ENCODE results near the gene NDUFA12.

The NDUFA12 gene

DNA sequence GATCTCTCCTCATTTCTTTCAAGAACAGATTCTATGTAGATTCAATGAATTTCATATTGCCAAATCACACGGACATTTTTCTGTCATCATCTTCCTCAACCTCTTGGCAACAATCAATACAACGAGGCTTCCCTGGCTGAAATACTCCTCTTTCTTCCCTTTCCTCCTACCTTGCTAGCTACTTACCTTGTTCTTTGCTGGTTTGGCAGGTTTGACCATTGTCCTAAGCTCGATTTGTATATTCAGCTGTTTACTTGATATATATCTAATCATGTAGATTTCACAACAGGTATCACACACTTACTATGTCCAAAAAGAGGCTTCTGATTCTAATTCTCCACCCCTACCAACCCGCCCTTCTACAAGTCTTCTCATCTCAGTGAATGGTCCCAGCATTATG is 23.6 kb downstream of the NDUFA12 start:
- no peak for DNase-seq

DNA sequence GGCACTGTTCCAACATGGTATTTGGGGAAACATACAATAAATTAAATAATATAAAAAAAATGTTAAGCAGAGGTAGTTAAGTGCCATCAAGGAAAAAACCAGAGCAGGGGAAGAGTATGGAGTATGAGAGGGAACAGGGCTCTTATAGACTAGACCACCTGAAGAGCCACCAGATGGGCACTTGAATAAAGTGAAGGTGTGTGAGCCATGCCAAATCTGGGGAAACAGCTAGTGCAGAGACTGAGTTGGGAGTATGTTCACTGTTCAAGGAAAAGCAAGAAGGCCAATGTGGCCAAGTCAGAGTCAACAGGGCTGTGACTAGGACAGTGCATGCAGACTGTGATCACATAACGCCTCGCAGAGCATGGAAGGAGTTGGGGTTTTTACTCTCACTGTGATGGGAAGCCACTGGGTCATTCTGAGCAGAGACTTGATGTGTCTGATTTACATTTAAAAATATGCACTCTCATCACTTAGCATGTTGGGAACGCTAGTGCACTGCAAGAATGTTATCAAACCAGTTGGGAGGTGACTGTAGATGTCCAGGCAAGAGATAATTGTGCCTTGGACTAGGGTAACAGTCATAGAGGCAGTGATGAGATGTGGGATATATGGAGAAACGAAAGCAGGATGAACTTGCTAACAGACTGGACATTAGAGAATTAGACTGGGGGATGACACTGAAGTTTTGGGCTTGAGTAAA is 25.6 kb downstream of the NDUFA12 start:
- no peak for DNase-seq

DNA sequence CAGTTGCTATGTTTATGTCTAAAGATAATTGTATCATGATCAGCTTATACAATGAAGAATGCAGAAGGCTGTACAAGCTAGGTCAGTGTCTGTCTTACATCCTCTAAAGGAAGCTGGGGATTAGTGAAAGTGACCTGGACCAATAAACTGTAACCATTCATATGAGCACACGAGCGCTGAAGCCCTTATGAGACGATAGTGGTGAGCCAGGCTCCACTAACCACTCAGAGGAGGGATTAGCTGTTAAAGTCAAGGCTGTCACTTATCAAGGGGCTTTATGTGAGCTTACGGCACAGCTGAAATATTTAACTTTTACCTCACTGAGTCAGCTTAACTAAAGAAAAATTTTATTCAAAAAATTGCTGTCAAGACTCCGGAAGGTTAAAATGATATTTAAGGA is 30.3 kb downstream of the NDUFA12 start:
- DNase-seq, result peak; percentile 19

DNA sequence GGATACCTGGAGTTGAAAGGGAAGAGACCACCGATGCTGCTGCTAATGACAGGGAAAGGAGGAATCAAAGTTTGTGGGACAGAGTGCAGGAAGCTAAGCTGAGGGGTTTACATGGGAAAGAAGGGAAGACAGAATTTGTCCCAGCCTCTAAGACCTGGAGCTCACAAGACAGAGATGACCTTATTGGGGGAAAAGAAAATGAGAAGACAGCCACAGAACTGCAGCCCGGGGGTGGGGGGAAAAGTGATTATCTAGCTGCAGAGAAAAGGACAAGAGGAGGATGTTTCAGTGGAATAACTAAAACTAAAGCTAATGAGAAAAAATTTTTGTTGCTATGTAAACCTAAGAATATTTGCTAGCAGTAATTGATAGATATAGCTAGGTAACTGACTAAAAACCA is 30.7 kb downstream of the NDUFA12 start:
- DNase-seq, result no peak

DNA sequence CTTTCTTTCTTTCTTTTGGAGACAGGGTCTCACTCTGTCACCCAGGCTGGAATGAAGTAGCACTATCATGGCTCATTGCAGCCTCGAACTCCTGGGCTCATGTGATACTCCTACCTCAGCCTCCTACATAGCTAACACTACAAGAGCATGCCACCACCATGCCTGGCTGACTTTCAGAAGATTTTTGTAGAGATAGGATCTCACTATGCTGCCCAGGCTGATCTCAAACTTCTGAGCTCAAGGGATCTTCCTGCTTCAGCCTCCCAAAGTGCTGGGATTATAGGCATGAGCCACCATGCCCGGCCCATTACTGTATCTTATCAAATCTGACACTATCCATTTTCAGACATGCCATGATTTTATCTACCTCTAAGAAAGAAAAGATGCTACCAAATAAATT is 31.6 kb downstream of the NDUFA12 start:
- DNase-seq, result no peak

DNA sequence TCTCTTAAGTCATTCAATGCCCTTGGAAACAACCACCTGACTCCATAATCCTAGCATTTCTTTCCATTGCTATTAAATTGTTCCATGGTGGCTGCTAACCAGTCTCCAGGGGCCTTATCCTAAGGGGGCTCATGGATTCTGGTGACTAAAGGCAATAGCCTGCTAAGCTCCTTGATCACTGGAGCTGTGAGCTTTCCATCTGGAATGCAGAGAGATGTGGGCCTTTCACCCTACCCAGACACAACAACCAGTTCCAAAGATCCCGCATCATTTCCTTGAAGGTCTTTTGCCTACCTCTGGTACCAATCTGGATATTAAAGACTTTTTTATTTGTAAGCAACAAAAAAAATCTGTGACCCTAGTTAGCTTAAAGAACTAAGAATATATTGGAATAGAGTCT is 32.9 kb downstream of the NDUFA12 start:
- no peak for DNase-seq

DNA sequence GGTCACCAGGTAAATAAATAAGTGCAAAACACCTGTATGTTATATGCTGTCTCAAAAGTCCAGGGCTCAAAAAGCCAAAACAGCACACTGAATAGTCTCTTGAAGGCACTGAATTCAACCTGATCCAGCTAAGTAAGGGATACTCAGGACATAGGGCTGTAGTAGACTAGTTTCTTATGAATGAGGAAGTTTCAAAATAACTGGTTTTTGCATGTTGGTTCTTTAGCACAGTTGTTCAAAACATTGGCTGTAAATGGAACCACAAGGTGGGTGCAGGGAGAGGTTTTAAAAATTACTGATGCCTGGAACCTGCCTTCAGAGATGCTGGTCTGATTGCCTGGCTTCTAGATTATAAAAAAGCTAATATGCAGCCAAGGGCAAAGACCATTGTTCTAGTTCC is 34.1 kb downstream of the NDUFA12 start:
- DNase-seq, result no peak

DNA sequence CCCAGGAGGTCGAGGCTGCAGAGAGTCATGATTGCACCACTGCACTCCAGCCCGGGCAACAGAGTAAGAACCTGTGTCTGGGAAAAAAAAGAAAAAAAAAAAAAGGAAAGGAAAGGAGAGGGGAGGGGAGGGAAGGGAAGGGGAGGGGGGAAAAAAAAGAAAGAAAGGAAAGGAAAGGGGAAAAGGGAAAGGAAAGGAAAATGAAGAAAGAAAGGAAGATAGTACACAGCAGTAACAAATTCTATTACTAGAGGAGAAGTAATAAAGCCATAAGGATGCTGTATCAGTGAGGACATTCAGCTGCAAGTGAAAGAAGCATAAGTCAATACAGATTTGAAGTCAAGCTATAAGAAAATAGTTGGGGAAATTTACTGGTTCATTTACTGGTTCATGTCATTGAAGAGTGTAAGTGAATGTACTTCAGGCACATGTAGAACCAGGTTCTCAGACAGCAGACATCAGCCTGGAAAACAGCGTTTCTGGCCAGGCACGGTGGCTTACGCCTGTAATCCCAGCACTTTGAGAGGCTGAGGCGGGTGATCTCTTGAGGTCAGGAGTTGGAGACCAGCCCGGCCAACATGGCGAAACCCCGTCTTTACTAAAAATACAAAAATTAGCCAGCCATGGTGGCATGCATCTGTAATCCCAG is 37.4 kb downstream of the NDUFA12 start:
- DNase-seq, result no peak

DNA sequence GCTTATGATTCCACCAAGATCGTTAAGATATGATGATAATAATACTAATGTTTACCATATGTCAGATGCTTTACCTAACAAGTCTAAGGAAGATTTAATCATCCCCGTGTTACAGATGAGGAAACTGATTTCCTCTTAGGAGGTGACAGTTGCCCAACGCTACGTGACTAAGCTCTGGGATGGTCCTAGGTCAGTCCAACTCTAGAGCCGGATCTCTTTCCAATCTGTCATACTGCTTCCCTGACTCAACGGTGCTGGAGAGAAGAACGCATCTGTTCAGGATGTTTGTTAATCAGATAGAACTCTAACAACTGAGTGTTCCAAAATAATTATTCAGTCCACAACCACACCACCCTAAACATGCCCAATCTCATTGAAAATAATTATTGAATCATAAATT is 39.8 kb downstream of the NDUFA12 start:
- no peak for DNase-seq

DNA sequence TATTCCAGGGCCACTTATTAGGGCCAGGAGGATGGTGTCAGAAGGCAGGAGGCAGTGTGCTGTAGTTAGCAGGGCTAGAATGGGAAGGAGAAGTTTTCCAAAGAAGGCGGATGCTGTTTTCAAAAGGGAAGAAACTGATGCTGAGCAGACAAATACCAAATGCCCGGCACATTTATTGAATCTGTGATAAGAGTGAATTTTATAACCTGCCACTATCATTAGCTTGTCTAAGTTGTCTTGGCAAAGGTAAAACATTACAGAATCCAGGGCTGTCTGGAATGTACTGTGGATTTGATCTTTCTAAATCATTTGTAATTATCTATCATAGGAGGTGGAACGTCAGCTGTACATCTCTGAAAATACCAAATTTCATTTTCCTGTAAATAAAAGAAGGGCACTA is 40.8 kb downstream of the NDUFA12 start:
- no peak for DNase-seq

DNA sequence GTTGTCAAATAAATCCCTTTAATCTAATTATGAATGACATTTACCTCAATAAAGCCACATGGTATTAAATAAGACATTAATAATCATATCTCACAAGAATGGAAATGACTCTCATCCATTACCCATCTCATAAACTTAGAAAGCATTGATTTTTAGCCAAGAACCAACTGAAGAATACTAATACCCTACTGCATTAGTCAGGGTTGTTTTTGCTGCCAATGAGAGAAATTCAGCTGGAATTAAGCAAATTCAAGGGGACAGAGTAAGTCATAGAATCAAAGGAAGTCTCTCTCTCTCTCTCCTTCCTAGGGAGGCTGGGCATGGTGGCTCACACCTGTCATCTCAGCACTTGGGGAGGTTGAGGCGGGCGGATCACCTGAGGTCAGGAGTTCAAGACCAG is 41.6 kb downstream of the NDUFA12 start:
- no peak for DNase-seq

DNA sequence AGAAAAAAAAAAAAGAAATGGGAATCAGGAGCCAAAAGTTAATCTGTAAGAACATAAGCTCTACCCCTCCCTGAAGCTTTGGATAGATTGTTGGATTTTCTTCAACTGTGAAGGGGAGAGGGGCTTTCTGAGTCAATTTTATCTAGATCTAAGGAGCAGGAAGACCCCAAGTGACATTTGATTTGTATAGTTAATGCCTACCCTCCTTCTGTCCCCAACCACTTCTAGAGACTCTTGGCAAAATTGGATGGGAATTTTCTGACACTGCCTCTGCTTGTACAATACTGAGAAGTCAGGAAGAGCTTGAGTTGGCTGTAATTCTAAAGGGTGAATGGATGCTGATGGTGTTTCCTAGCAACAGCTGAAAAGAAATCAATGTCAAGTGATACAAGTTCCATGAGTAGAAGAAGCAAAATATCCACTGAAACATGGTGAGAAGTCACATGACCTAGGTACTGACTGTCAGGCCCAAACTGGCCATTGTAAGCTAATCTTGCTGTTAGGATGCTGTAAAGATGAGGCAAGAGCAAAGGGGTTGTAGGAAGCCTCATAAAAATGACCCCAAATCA is 42.2 kb downstream of the NDUFA12 start:
- no peak for DNase-seq

DNA sequence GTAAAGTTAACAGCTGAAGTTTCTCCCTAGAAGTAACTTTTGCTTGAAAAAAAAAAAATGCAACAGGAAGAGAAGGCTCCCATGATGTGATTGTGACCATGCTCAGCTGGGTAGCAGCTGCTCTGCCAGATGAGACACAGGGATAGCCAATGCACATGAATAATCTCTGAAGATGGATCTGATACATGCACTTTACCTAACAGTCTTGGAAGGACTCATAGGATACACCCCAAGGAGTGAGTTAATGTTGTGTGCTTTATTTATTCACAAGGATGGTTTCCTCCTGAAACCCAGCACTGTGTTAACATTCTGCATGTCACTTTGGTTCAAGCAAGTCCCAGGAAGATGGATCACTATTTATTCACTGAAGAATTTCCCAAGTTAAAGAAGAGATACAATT is 46.5 kb downstream of the NDUFA12 start:
- no peak for DNase-seq

DNA sequence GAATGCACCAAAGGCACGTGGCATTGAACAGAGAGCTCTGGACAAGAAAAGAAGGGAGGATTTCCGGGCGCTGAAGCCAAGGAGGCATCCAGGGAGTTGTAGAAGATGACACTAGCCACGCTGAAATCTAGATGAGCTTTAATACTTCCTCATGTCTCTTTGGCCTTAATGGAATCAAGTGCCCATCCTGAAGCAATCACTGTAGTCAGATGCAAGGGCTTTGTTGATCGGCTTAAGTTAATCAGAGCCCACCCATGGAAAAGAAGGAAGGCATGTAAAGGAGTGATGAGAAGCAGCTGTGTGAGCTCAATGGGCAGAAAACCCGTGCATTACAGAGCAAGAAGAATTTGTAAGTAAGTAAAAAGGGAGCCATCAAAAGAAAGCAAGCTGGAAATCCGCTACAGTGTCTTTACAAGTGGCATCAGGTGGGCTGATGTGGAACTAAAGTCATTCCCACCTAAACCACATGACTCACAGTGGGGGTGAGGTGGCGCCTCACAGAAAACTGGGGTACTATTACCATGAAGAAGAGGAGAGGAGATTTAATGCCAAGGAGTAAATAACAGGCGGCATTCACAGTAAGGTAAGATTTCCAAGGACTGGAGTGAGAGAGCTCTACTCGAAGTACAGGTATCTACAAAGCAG is 48.4 kb downstream of the NDUFA12 start:
- DNase-seq, result no peak

DNA sequence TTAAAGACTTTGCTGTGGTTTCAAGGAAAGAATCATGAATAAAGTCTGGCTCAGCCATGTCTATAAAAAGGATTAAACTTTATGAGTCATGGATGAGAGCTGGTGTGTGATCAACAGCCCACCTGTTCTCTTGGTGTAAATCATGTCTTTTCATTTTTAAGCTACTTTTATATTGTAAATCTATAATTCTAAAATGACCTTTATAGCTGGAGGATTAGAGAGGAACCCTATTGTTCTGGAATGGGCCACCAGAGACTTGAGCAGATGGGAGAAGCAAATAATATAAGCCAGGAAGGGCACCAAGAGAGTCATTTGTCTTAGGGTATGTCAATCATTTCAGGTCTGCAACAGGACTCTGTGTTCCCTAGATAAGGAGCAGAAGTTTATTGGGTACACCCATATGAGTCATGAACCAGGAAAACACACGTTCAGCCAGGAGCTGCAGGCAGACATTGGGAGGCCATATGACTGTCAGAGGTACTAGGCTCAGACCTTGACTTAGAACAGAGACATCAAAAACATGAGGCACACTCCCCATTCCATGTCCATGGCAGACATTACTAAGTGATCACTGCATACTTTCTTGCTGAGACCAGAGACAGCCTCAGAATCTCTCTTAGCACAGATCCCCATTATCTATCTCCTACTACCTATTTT is 49.3 kb downstream of the NDUFA12 start:
- no peak for DNase-seq

DNA sequence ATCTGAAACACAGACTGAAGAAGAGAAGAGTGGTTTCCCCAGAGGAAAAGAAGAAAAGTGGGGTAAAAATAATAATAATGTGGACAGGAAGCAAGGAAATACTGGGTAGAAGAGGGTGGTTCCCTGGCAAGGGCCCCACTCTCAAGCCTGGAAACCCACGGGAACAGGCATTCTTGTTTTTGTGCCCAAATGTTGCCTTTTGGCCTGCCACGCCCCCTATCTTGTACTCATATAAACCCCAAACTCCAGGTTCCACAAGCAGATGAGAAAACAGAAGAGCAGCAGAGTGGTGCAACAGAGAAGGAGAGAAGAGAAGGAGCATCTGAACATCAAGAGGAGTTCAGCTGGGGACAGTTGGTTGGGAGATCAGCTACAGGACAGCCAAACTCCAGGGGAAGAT is 51.2 kb downstream of the NDUFA12 start:
- DNase-seq, result no peak

DNA sequence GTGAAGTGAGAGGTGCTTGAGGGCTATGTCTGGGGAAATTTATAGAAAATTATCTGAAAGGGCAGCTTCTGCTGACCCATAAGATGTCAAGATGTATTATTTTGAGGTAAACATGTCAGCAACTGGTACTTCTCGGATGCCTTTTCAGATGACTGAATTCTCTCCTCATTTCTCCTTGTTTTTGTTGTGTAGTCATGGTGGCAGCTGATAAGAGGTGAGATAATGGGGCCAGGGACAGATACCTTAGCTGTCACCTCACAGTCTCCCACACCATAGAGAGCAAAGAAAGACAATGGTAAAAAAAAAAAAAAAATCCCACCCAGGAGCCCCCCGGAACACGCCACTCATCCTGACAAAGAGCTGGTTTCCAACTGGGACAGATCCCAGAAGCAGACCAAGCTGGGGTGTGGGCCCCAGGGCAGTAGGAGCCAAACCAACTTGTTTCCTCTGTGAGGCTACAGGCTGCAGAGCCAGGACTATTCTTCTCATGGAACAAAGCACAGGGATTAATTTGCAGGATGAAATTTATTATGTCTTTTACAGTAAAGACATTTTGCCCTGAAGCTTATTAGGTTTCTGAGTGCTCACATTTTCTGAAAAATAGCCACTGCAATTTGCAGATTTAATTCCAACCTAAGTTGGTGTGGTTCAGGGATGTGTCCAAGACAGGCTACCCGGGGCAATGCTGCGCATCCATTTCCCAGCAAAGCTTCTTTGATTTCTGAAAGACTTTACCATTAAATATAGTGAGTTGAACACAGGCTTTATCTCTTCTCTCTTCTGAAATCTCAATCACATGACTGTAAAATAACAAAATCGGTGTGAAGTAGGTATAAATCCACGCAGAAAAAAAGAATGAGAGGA is 52.2 kb downstream of the NDUFA12 start:
- DNase-seq, result no peak

DNA sequence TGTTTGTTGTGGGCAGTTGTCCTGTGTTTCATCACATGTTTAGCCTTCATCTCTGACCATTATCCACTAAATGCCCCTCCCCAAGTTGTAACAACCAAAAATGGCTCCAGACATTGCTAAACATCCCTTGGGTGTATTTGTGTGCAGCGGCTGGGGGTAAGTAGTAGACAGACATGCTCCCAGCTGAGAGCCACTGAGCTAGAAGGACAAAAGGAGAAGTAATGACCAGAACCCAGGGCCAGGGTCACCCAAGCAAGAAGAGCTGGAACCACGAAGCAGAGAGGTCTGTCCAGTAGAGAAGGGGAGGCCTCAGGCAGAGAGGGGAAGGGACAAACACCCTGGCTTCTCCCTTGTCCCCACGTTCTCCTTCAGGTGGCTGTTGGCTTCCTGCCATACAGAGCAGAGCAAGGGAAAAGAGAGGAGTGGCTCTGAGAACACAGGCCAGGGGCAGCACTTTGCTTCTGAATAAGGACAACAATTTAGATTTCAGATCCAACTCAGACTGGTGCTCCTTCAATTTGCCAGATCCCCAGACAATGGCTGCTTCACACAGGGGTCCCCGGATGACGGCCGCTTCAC is 55.2 kb downstream of the NDUFA12 start:
- DNase-seq, result no peak

DNA sequence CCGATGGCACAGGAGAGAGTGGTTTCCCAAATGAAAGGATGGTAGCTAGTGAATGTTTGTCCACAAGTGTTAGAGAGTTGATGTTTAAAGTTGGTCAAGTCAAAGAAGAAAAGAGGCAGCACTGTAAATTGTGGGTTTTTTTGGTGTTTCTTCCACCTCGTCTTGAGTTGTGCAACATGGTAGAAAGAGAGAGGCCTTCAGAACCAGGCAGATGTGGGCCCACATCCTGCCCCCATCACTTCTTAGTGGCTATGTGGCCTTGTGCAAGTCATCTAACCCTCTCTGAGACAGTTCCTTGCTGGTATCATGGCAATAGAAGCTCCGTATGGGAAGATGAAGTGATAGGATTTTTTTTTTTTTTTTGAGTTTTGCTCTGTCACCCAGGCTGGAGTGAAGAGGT is 60.8 kb downstream of the NDUFA12 start:
- no peak for DNase-seq

DNA sequence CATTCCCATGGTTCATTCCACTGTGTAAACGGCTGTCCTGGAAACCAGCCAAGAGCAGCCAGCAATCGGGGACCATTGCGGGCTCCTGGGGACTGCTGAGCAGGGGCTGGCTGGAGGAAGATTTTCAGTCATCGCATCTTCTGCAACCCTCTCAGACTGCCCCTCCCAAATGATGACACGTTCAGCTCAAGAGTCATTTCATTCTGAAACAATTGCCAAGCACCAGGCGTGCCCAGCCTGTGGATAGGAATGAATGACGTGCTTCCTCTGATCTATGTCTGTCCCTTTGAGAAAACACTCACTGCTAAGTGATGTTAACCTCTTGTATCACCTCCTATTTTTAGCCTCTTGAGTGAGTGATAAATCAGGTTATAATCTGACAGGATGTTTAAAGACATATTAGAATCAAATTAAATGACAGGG is 62.0 kb downstream of the NDUFA12 start:
- peak; percentile 91 for DNase-seq

DNA sequence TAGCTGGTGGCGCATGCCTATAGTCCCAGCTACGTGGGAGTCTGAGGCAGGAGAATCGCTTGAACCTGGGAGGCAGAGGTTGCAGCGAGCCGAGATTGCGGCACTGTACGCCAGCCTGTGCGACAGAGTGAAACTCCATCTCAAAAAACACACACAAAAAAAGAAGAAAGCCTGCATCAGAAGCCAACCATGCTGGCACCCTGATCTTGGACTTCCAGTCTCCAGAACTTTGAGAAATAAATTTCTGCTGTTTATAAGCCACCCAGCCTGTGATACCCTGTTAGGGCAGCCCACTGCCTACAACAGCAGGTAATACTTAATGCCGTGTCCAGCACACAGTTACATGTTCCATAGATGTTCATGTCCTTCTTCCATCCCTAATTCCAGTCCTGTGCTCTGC is 62.7 kb downstream of the NDUFA12 start:
- no peak for DNase-seq

DNA sequence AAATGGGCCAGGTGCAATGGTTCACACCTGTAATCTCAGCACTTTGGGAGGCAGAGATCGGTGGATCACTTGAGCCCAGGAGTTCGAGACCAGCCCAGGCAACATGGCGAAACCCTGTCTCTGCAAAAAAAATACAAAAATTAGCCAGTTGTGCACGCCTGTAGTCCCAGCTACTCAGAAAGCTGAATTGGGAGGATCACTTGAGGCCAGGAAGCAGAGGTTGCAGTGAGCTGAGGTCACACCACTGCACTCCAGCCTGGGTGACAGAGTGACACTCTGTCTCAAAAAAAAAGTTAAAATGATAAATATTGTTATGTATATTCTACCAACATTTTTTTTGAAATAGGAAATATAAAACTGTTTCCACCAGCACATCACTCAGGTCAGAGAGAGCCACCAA is 64.9 kb downstream of the NDUFA12 start:
- DNase-seq, result no peak
